KMS-11 (cell line): ENCODE results near the gene CAPN11.

Experiments
- H2AFZ ChIP-seq: fragments of 200-600 bp; sonication (generic); 2 replicates; pipeline ENCODE4 v1.6.1; 2016; ENCODE audit warnings: antibody characterized with exemption, mixed run types, low read depth
- H3K27ac ChIP-seq: fragments of 200-600 bp; sonication (generic); 2 replicates; pipeline ENCODE4 v1.6.1; 2016; ENCODE audit warnings: mild to moderate bottlenecking, mixed run types
- H3K27me3 ChIP-seq: fragments of 200-600 bp; sonication (generic); 2 replicates; pipeline ENCODE4 v1.6.1; 2017; ENCODE audit warnings: mild to moderate bottlenecking, low read depth, mixed run types, moderate library complexity; ENCODE audit not compliant: insufficient read depth
- H3K36me3 ChIP-seq: fragments of 200-600 bp; sonication (generic); 2 replicates; pipeline ENCODE4 v1.6.1; 2017; ENCODE audit warnings: mild to moderate bottlenecking, mixed run types; ENCODE audit not compliant: insufficient read depth
- H3K4me1 ChIP-seq: fragments of 200-600 bp; sonication (generic); 2 replicates; pipeline ENCODE4 v1.6.1; 2016; ENCODE audit warnings: mild to moderate bottlenecking, low read depth, mixed run types; ENCODE audit not compliant: poor library complexity, severe bottlenecking
- H3K4me2 ChIP-seq: fragments of 200-600 bp; sonication (generic); 2 replicates; pipeline ENCODE4 v1.7.0; 2016; ENCODE audit warnings: mild to moderate bottlenecking, mixed run types
- H3K4me3 ChIP-seq: fragments of 200-600 bp; sonication (generic); IDR thresholded peaks from 2 replicates; pipeline ENCODE4 v1.6.1; 2017; ENCODE audit warnings: low read depth, low read length, mixed read lengths; ENCODE audit not compliant: insufficient read depth
- H3K79me2 ChIP-seq: fragments of 200-600 bp; sonication (generic); 2 replicates; pipeline ENCODE4 v1.6.1; 2016; ENCODE audit warnings: low read depth, mixed run types; ENCODE audit not compliant: insufficient read depth
- H3K9ac ChIP-seq: fragments of 200-600 bp; sonication (generic); 2 replicates; pipeline ENCODE4 v1.6.1; 2016; ENCODE audit warnings: mild to moderate bottlenecking, mixed run types
- H4K20me1 ChIP-seq: fragments of 200-600 bp; sonication (generic); 2 replicates; pipeline ENCODE4 v1.6.1; 2016; ENCODE audit warnings: mild to moderate bottlenecking, mixed run types; ENCODE audit not compliant: insufficient read depth
- TF ChIP-seq, protein P1 (sequence below): fragments of 200-600 bp; sonication (generic); conservative IDR thresholded peaks from 2 replicates; pipeline ENCODE4 v1.6.1; 2017; ENCODE audit warnings: low read depth, mild to moderate bottlenecking, antibody characterized with exemption, low read length, moderate library complexity, mixed read lengths

The CAPN11 gene

DNA sequence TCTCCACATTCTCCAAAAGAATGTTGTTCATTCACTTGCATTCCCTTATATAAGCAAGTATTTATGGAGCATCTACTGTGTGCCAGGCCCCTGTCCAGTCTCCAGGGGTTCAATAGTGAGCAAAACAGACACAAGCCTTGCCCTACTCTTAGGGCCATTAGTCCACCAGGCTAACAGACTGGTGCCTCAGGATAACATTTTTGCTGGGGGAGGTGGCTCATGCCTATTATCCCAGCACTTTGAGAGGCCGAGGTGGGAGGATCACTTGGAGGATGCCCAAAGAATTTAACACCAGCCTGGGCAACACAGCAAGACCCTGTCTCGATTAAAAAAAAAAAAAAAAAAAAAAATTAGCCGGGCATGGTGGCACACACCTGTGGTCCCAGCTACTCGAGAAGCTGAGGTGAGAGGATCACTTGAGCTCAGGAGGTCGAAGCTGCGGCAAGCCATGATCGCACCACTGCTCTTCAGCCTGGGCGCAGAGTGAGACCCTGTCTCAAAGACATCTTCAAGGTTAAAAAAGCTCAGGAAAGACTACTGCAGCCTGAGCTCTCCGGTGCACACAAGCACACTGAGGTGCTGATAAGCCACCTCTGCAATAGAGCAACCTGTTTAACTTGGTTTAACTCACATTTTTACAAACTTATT is 19.9 kb downstream of the CAPN11 start:
- TF ChIP-seq, protein P1, sequence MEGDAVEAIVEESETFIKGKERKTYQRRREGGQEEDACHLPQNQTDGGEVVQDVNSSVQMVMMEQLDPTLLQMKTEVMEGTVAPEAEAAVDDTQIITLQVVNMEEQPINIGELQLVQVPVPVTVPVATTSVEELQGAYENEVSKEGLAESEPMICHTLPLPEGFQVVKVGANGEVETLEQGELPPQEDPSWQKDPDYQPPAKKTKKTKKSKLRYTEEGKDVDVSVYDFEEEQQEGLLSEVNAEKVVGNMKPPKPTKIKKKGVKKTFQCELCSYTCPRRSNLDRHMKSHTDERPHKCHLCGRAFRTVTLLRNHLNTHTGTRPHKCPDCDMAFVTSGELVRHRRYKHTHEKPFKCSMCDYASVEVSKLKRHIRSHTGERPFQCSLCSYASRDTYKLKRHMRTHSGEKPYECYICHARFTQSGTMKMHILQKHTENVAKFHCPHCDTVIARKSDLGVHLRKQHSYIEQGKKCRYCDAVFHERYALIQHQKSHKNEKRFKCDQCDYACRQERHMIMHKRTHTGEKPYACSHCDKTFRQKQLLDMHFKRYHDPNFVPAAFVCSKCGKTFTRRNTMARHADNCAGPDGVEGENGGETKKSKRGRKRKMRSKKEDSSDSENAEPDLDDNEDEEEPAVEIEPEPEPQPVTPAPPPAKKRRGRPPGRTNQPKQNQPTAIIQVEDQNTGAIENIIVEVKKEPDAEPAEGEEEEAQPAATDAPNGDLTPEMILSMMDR: no peak
- H3K36me3 ChIP-seq: no peaks in the 10 kb centered on the region
- no peak overlapping the region for H3K4me2 ChIP-seq
- H4K20me1 ChIP-seq: no peaks in the 10 kb centered on the region
- H3K79me2 ChIP-seq: no peaks in the 10 kb centered on the region
- H3K27ac ChIP-seq: no peak overlapping the region
- H2AFZ ChIP-seq: no peak overlapping the region
- H3K4me3 ChIP-seq: no peak overlapping the region
- no peaks in the 10 kb centered on the region for H3K4me1 ChIP-seq
- H3K27me3 ChIP-seq: no peaks in the 10 kb centered on the region
- H3K9ac ChIP-seq: no peak overlapping the region

DNA sequence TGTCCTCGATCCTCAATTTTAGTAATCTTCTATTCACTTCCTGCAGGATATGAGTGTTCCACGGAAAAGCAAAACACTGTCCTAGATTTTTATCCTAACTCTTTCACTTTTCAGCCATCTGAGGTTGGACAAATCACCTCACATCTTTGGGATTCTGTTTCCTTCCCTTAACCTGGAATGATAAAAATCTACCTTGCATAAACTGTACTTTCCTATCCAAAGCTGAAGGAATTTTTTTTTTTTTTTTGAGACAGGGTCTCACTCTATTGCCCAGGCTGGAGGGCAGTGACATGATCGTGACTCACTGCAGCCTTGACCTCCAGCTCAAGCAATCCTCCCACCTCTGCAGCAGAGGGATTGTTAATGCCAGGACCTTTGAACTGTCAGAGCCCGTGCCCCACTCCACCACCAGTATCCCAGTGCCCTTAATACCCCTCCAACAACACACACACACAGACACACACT is 20.5 kb downstream of the CAPN11 start:
- Histone ChIP-seq H3K27ac (no peak overlapping the region), H2AFZ (no peak overlapping the region), H3K4me3 (no peak overlapping the region), H3K4me2 (no peak overlapping the region), H3K9ac (no peak overlapping the region), H3K79me2 (no peaks in the 10 kb centered on the region), H3K4me1 (no peaks in the 10 kb centered on the region), H3K36me3 (no peaks in the 10 kb centered on the region), H4K20me1 (no peaks in the 10 kb centered on the region), H3K27me3 (no peaks in the 10 kb centered on the region)
- TF ChIP-seq, protein P1: no peak

DNA sequence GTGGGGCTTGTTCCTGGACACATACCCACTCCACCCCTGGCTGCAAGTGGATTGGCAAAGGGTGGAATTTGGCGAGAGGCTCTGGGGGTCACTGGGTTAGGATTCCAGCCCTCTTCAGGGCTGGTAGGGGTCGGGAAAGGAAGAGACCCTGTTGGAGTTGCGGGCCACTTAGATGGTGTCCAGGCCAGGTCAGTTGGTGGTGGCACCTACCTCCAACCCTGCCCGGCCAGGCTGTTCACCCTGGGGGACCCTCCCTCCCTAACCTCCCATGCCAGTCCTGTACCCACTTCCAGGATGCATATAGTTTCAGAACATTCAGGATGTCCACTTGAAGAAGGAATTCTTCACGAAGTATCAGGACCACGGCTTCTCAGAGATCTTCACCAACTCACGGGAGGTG is 21.0 kb downstream of the CAPN11 start:
- Histone ChIP-seq H3K4me1 (no peaks in the 10 kb centered on the region), H4K20me1 (no peaks in the 10 kb centered on the region), H3K27ac (no peak overlapping the region), H3K27me3 (no peaks in the 10 kb centered on the region), H3K79me2 (no peaks in the 10 kb centered on the region), H3K4me3 (no peak overlapping the region), H2AFZ (no peak overlapping the region), H3K36me3 (no peaks in the 10 kb centered on the region), H3K4me2 (no peak overlapping the region), H3K9ac (no peak overlapping the region)
- TF ChIP-seq, protein P1: no peak

DNA sequence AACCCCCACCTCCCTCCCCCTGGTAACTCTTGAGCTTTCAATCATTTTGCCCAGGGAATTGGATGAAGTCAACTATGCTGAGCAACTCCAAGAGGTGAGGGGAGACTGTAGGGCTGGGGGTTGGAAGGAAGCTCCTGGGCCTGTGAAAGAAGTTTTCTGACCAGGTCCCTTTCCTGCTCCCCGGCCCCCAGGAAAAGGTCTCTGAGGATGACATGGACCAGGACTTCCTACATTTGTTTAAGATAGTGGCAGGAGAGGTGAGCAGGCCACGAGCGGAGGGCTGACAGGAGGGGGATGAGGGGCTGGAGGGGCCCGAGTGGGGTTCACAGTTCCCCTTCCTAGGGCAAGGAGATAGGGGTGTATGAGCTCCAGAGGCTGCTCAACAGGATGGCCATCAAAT is 21.8 kb downstream of the CAPN11 start:
- TF ChIP-seq, protein P1: no peak
- H3K4me2 ChIP-seq: no peak overlapping the region
- no peaks in the 10 kb centered on the region for H3K4me1 ChIP-seq

More for the DNA sequence above, 21.8 kb downstream of the CAPN11 start:
- H2AFZ ChIP-seq: no peak overlapping the region
- no peak overlapping the region for H3K27ac ChIP-seq
- H3K79me2 ChIP-seq: no peaks in the 10 kb centered on the region
- H3K36me3 ChIP-seq: no peaks in the 10 kb centered on the region
- H3K4me3 ChIP-seq: no peak overlapping the region
- H3K9ac ChIP-seq: no peak overlapping the region
- no peaks in the 10 kb centered on the region for H3K27me3 ChIP-seq
- H4K20me1 ChIP-seq: no peaks in the 10 kb centered on the region
